GM10847 (cell line): ENCODE data around the gene KCNJ4.

Source experiments
- POLR2A ChIP-seq: IDR thresholded peaks from 2 replicates; pipeline ENCODE4 v1.6.1; 2011; ENCODE audit not compliant: insufficient read length; ENCODE audit errors: extremely low read depth

KCNJ4 gene

GRCh38 chr22:38417252-38418060, 37.5 kb downstream of the KCNJ4 start:
- TF ChIP-seq POLR2A = no peak

- no peak for TF ChIP-seq POLR2A
Observed at GRCh38 chr22:38416621-38417251, 38.3 kb downstream of the KCNJ4 start.

GRCh38 chr22:38415561-38416321, 39.3 kb downstream of the KCNJ4 start:
- TF ChIP-seq POLR2A = no peak

- TF ChIP-seq POLR2A = no peak
Observed at GRCh38 chr22:38415046-38415445, 40.0 kb downstream of the KCNJ4 start.

- no peak for TF ChIP-seq POLR2A
Observed at GRCh38 chr22:38414009-38414395, 41.0 kb downstream of the KCNJ4 start.

- TF ChIP-seq POLR2A = no peak
Observed at GRCh38 chr22:38413085-38414008, 41.7 kb downstream of the KCNJ4 start.

- TF ChIP-seq POLR2A = no peak
Observed at GRCh38 chr22:38412435-38413084, 42.4 kb downstream of the KCNJ4 start.

- TF ChIP-seq POLR2A = no peak
Observed at GRCh38 chr22:38411016-38411415, 44.0 kb downstream of the KCNJ4 start.

GRCh38 chr22:38406617-38407016, 48.4 kb downstream of the KCNJ4 start:
- TF ChIP-seq POLR2A = no peak

- no peak for TF ChIP-seq POLR2A
Observed at GRCh38 chr22:38404419-38404818, 50.6 kb downstream of the KCNJ4 start.

- TF ChIP-seq POLR2A = no peak
Observed at GRCh38 chr22:38403812-38404211, 51.2 kb downstream of the KCNJ4 start.

- no peak for TF ChIP-seq POLR2A
Observed at GRCh38 chr22:38402204-38402603, 52.8 kb downstream of the KCNJ4 start.

GRCh38 chr22:38401336-38402084, 53.5 kb downstream of the KCNJ4 start:
- TF ChIP-seq POLR2A = no peak
